ENCODE data around the gene MAGOHB.
"Not testable (repeated sequence)": the region's sequence is repeated elsewhere in the genome, so short reads cannot be mapped to it uniquely, and the experiment has no call there.

Gene MAGOHB

GRCh38 chr12:10611258-10611657, 2.2 kb downstream of the MAGOHB start:
- FAIRE-seq = not testable (repeated sequence)

- no peak for FAIRE-seq
These were observed 3.2 kb downstream of the MAGOHB start for GRCh38 chr12:10610188-10610587.

GRCh38 chr12:10607885-10608458, 5.4 kb downstream of the MAGOHB start:
- FAIRE-seq = no peak

- FAIRE-seq = no peak
These were observed 11.5 kb downstream of the MAGOHB start for GRCh38 chr12:10601860-10602259.

GRCh38 chr12:10600988-10601387, 12.4 kb downstream of the MAGOHB start:
- FAIRE-seq = no peak

- no peak for FAIRE-seq
These were observed 17.5 kb downstream of the MAGOHB start for GRCh38 chr12:10595881-10596280.

- FAIRE-seq = no peak
These were observed 22.4 kb downstream of the MAGOHB start for GRCh38 chr12:10590966-10591365.

GRCh38 chr12:10584415-10584814, 29.0 kb downstream of the MAGOHB start:
- no peak for FAIRE-seq

- no peak for FAIRE-seq
These were observed 30.7 kb downstream of the MAGOHB start for GRCh38 chr12:10582704-10583103.

GRCh38 chr12:10582133-10582532, 31.3 kb downstream of the MAGOHB start:
- not testable (repeated sequence) for FAIRE-seq

- FAIRE-seq = no peak
These were observed 39.1 kb downstream of the MAGOHB start for GRCh38 chr12:10574307-10574706.

GRCh38 chr12:10572021-10572490, 41.4 kb downstream of the MAGOHB start:
- FAIRE-seq = not testable (repeated sequence)

GRCh38 chr12:10571141-10571540, 42.3 kb downstream of the MAGOHB start:
- no peak for FAIRE-seq

- FAIRE-seq = no peak
These were observed 45.6 kb downstream of the MAGOHB start for GRCh38 chr12:10567813-10568212.

- no peak for FAIRE-seq
These were observed 49.4 kb downstream of the MAGOHB start for GRCh38 chr12:10563966-10564365.

- FAIRE-seq = no peak
These were observed 50.4 kb downstream of the MAGOHB start for GRCh38 chr12:10563002-10563401.

- FAIRE-seq = peak; percentile 93
These were observed 51.0 kb downstream of the MAGOHB start for GRCh38 chr12:10562306-10562933.

GRCh38 chr12:10559244-10559643, 54.2 kb downstream of the MAGOHB start:
- FAIRE-seq = no peak

- FAIRE-seq = no peak
These were observed 54.6 kb downstream of the MAGOHB start for GRCh38 chr12:10558789-10559188.

- FAIRE-seq = no peak
These were observed 55.1 kb downstream of the MAGOHB start for GRCh38 chr12:10558301-10558700.

- FAIRE-seq = no peak
These were observed 55.6 kb downstream of the MAGOHB start for GRCh38 chr12:10557766-10558165.

GRCh38 chr12:10557329-10557728, 56.1 kb downstream of the MAGOHB start:
- FAIRE-seq = no peak

- FAIRE-seq = no peak
These were observed 58.5 kb downstream of the MAGOHB start for GRCh38 chr12:10554756-10555481.

GRCh38 chr12:10554228-10554755, 59.1 kb downstream of the MAGOHB start:
- FAIRE-seq = no peak

Measured in endometrium (tissue), 2 donors.